ENCODE measurements around the gene KRT7. TPM values are rescaled to one million over a fixed set of nuclear protein-coding genes. Genes with fewer than 3 reads are reported as not detected.
"Not testable (repeated sequence)": the region's sequence is repeated elsewhere in the genome, so short reads cannot be mapped to it uniquely, and the experiment has no call there.

The KRT7 gene
- polyA plus RNA-seq, 12 donors: 0.69 to 3.3 (median 0.81) TPM; not detected in 3

GRCh38 chr12:52228366-52228765 lies 4.7 kb upstream of the KRT7 start:
- DNase-seq: no peak

GRCh38 chr12:52228931-52229330 lies 4.1 kb upstream of the KRT7 start:
- DNase-seq: no peak

DNA sequence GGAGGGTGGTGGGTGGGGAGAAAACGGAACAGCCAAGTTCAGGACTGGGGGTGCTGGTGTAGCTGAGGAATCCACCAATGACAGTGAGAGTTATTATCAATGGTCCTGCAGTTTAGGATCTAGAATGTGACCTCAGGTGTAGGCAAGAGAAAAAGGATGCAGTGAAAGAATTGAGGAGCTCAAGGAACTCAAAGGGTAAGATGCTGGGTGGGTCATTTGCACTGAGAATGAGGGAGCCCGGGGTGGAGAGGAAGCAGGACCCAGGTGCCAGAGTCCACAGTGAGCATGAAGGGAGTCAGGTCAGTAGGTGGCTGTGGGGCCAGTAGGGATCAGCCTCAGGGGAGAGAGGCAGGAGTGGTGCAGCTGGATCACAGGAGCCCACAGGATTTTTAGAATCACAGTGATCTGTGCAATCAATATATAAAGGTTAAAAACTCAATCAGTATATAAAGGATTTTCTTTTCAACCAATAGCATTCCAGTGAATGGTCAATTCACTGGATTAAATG lies 3.2 kb upstream of the KRT7 start:
- DNase-seq: no peak

- no peak for DNase-seq
Observed at GRCh38 chr12:52230364-52231281, 2.4 kb upstream of the KRT7 start.

GRCh38 chr12:52231305-52232202 lies 1.5 kb upstream of the KRT7 start:
- DNase-seq: no peak

DNA sequence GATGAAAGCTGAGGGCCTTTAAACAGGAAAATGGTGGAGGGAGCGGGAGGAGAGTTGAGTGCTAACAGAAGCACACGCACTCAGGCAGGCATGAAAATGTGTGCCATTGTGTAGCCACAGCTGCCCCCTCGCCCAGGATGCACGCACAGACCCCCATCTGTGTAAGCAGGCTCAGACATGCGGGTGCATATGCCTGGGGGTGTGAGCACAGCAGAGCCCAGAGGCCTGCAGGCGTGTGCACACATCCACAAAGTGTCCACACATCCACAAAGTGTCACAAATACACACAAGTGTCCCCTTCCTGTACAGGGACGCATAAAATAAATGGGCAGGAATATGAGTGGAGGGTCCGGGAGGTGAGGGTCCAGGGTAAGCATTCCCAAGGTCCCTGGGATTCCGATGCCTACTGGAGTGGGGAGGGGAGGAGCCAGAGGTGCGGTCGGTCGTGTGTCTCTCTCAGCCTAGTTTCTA lies 805 bp upstream of the KRT7 start:
- DNase-seq: no peak

- no peak for DNase-seq
Observed at GRCh38 chr12:52233462-52234207, 592 bp downstream of the KRT7 start.

DNA sequence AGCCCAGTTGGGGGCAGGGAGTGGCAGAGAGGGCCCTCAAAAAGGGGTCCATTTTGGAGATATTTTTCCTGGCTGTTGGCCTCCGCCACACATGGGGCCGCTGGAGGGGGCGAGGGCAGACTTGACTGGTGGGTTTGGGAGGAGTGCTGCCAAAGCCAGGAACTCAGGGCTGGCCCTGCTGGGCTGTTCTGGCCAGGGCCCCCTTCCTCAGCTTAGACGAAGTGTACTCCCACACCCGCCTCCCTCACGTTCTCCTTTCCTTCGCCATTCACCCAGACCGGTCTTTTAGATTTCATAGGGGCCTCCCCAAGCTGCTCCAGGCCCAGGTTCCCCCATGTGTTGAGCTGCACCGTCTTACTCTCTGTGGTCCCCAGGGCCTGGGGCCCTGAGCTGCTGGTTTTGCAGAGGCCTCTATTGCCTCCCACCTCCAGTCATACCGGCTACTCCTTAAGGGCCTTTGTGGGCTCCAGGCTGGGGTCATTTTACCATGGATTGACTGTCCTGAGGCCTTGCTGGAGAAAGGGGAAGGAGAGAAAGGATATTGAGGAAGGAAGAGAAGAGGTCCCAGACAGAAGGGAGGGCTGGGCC lies 1.3 kb downstream of the KRT7 start:
- no peak for DNase-seq

- no peak for DNase-seq
Observed at GRCh38 chr12:52235001-52235764, 2.1 kb downstream of the KRT7 start.

DNA sequence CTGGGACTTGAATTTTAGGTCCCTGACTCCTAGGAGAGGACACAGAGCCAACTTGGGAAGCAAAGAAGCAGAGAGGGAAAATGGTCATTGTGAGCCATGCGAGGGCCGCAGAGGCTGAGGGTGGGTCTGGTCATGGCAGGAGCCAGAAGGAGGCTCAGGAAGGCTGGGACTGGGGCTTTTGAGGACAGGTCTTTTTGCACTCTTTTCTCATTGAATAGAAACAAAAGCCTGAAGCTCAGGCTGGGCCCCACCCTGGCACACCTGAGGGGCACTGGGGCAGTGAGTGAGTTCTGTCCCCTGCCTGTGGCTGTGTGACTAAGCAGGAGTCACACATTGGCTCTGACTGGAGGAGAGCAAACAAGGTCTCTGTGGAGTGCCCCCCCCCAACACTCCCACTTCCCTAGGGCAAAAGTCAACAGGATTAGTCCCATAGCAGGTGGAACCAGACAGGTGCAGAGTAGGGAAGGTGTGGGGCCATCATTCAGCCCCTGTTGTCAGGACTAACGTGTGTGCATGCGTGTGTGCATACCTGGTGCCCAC lies 2.8 kb downstream of the KRT7 start:
- no peak for DNase-seq

DNA sequence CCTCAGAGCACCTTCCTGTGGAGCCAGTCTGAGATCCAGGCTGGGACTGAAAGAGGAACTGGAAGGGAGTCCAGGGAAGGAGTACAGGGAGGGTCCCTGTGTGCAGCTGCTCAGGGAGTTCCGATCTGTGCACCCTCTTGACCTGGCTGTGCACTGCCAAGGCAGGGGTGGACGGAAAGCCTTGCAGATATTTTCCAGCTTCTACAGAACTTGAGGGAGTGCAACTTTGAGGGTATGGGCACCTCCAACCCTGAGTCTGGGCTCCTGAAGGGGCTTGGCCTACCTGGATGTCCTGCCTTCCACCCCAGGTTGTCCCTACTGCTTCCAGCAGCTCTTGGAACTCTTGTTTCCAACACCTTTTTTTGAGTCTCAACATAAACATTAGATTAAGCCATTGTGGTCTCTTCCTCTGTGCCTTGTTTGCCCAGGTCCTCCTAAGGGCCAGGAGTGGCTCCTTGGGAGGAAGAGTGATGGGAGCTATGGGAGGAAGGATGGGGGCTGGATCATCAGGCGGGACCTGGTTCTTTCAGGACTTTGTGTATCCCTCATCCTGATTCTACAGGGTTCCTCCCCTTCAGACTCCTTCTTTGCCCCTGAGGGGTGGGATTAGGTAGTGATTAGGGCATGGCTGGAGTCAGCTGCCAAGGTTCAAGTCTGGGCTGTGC lies 3.5 kb downstream of the KRT7 start:
- DNase-seq: no peak

GRCh38 chr12:52238207-52238840 lies 5.3 kb downstream of the KRT7 start:
- no peak for DNase-seq

GRCh38 chr12:52238916-52239646 lies 6.0 kb downstream of the KRT7 start:
- no peak for DNase-seq

DNA sequence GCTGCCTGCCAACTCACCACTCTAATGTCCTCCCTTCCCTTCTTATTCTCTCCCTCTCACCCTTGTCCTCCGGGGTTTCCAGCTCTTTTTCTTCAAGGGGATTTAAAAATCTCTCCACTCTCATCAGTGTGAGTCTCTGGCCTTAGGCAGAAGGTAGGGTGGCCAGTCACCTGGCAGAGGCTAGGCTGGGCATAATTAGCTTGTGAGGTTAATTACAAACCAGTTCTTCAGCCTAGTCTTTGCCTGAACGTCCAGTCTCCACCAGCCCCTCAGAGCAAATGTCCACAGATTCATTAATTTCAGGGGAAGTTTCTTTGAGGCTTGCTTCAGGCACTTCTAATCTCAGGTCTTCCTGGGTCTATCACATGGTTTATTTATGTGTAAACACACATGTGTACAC lies 6.7 kb downstream of the KRT7 start:
- no peak for DNase-seq

DNA sequence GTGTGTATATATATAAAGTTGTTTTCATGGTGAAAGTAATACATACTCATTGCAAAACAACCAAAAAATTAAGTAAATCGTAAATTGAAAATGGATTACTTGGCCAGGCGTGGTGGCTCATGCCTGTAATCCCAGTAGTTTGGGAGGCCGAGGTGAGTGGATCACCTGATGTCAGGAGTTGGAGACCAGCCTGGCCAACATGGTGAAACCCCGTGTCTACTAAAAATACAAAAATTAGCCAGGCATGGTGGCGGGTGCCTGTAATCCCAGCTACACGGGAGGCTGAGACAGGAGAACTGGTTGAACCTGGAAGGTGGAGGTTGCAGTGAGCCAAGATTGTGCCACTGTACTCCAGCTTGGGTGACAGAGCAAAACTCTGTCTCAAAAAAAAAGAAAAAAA lies 7.2 kb downstream of the KRT7 start:
- DNase-seq: not testable (repeated sequence)

GRCh38 chr12:52241205-52241842 lies 8.3 kb downstream of the KRT7 start:
- no peak for DNase-seq

- no peak for DNase-seq
Observed at GRCh38 chr12:52242442-52243258, 9.6 kb downstream of the KRT7 start.
